GM12878 (cell line): ENCODE results near the gene RPA3. TPM values are rescaled to one million over a fixed set of nuclear protein-coding genes. Genes with fewer than 3 reads are reported as not detected.

Experiments
- ATAC-seq: fragments of 200-7000 bp; cut with Tn5 transposase; 3 replicates; pipeline ENCODE4 v1.9.1; 2020; ENCODE audit warnings: mild to moderate bottlenecking, moderate library complexity
- BruUV-seq: library from RNA; stranded (reverse); fragments of 400-500 nt; replicated peaks from 2 replicates; lab custom pipeline; 2021; lab: Mats Ljungman, UMichigan
- CTCF ChIA-PET: fragments of 300-600 bp; sonication (Branson Sonifier 250); formaldehyde crosslinking; extraction: SDS; loops from one replicate; lab custom pipeline; 2021; ENCODE audit warnings: inconsistent platforms; lab: Yijun Ruan, JAX
- POLR2A ChIA-PET: fragments of 350-600 bp; formaldehyde crosslinking; extraction: SDS; loops from one replicate; lab custom pipeline; 2021; ENCODE audit warnings: inconsistent platforms; lab: Charles Lee
- RAD21 ChIA-PET: fragments of 300-600 bp; sonication (Branson Sonifier 250); formaldehyde crosslinking; loops from one replicate; lab custom pipeline; 2023; ENCODE audit warnings: antibody characterized with exemption; ENCODE audit not compliant: unreplicated experiment; lab: Charles Lee
- SMC1A ChIA-PET: fragments of 300-600 bp; sonication (Branson Sonifier 250); formaldehyde crosslinking; loops from one replicate; lab custom pipeline; 2023; ENCODE audit not compliant: unreplicated experiment, uncharacterized antibody; lab: Charles Lee
- DNase-seq: peaks from one replicate; pipeline ENCODE4 v3.0.0-alpha.2; 2011; ENCODE audit warnings: low read depth, low spot score
- FAIRE-seq: peaks from 3 replicates; lab custom pipeline; 2011; peaks lifted over from hg19 to GRCh38; lab: Jason Lieb, UNC
- H2AFZ ChIP-seq: 2 replicates; pipeline ENCODE4 v1.6.0; 2011; ENCODE audit warnings: low read depth, low read length, control low read depth; ENCODE audit not compliant: control insufficient read depth
- H3K27ac ChIP-seq: 2 replicates; pipeline ENCODE4 v1.5.1; 2011; ENCODE audit warnings: control low read depth; ENCODE audit not compliant: control insufficient read depth, insufficient read depth
- H3K27me3 ChIP-seq, 2 experiments: replicated peaks in 1 of 2; 2 replicates each; pipeline versions ENCODE4 v1.6.0 to v1.6.1; 2011; ENCODE audit warnings: low read length in 1 of 2; ENCODE audit not compliant: control insufficient read depth in 2 of 2, insufficient read depth in 2 of 2
- H3K36me3 ChIP-seq, 2 experiments: 2 replicates each; pipeline ENCODE4 v1.5.1; 2011; ENCODE audit warnings: low read length in 1 of 2; ENCODE audit not compliant: control insufficient read depth in 2 of 2, insufficient read depth in 2 of 2
- H3K4me1 ChIP-seq: 2 replicates; pipeline ENCODE4 v1.6.1; 2011; ENCODE audit warnings: mild to moderate bottlenecking, low read length, moderate library complexity, mixed read lengths; ENCODE audit not compliant: control insufficient read depth, insufficient read depth
- H3K4me2 ChIP-seq: 2 replicates; pipeline ENCODE4 v1.6.0; 2011; ENCODE audit warnings: control low read depth; ENCODE audit not compliant: control insufficient read depth, insufficient read depth
- H3K4me3 ChIP-seq: fragments of 200-600 bp; sonication (generic); 2 replicates; pipeline ENCODE4 v1.5.1; 2016
- H3K79me2 ChIP-seq: 2 replicates; pipeline ENCODE4 v1.6.0; 2011; ENCODE audit warnings: low read length; ENCODE audit not compliant: control insufficient read depth, insufficient read depth
- H3K9ac ChIP-seq: 2 replicates; pipeline ENCODE4 v1.8.0; 2011; ENCODE audit warnings: low read length, control low read depth, mixed read lengths; ENCODE audit not compliant: control insufficient read depth, insufficient read depth
- H3K9me3 ChIP-seq: replicated peaks from 3 replicates; pipeline ENCODE4 v1.5.1; 2011; ENCODE audit warnings: mild to moderate bottlenecking, low read length; ENCODE audit not compliant: control insufficient read depth, insufficient read depth
- H4K20me1 ChIP-seq: 2 replicates; pipeline ENCODE4 v1.6.0; 2011; ENCODE audit not compliant: control insufficient read depth, insufficient read depth
- CHD1 ChIP-seq: IDR thresholded peaks from 2 replicates; pipeline ENCODE4 v1.6.1; 2012; ENCODE audit warnings: low read depth, low read length, improper control_type of control experiment
- FOXM1 ChIP-seq: IDR thresholded peaks from 2 replicates; pipeline ENCODE4 v1.6.1; 2012; ENCODE audit warnings: low read depth, mild to moderate bottlenecking, inconsistent platforms, low read length, moderate library complexity
- GATAD2B ChIP-seq: fragments of 450-650 bp; conservative IDR thresholded peaks from 2 replicates; pipeline ENCODE4 v1.6.1; 2017; ENCODE audit warnings: low read depth, mild to moderate bottlenecking, moderate library complexity
- HDGF ChIP-seq: fragments of 450-650 bp; IDR thresholded peaks from 2 replicates; pipeline ENCODE4 v1.6.1; 2016; ENCODE audit warnings: antibody characterized with exemption
- KAT2A ChIP-seq: conservative IDR thresholded peaks from 2 replicates; pipeline ENCODE4 v1.6.1; 2011; ENCODE audit warnings: low read depth, low read length; ENCODE audit not compliant: control insufficient read depth
- MTA3 ChIP-seq: IDR thresholded peaks from 2 replicates; pipeline ENCODE4 v1.6.1; 2012; ENCODE audit warnings: low read length, inconsistent platforms, borderline replicate concordance
- NBN ChIP-seq: fragments of 450-650 bp; IDR thresholded peaks from 2 replicates; pipeline ENCODE4 v1.6.1; 2016
- NFIC ChIP-seq: IDR thresholded peaks from 2 replicates; pipeline ENCODE4 v1.6.1; 2012; ENCODE audit warnings: low read depth, mild to moderate bottlenecking, inconsistent platforms, low read length, moderate library complexity
- RFX5 ChIP-seq: IDR thresholded peaks from 2 replicates; pipeline ENCODE4 v1.6.1; 2011; ENCODE audit warnings: low read depth, low read length, improper control_type of control experiment
- TCF12 ChIP-seq: IDR thresholded peaks from 2 replicates; pipeline ENCODE4 v1.6.1; 2011; ENCODE audit warnings: low read depth, mild to moderate bottlenecking, low read length
- TCF7 ChIP-seq: IDR thresholded peaks from 2 replicates; pipeline ENCODE4 v1.6.1; 2014; ENCODE audit warnings: antibody characterized with exemption, borderline replicate concordance
- USF2 ChIP-seq: IDR thresholded peaks from 2 replicates; pipeline ENCODE4 v1.6.1; 2011; ENCODE audit warnings: low read depth, low read length, improper control_type of control experiment, borderline replicate concordance
- ZNF592 ChIP-seq: fragments of 450-650 bp; IDR thresholded peaks from 2 replicates; pipeline ENCODE4 v1.6.1; 2017; ENCODE audit warnings: mild to moderate bottlenecking, moderate library complexity
- WGBS: methylation state at CpG from one replicate; pipeline ENCODE4 v1.1.6; 2016; ENCODE audit warnings: low lambda C conversion rate; ENCODE audit not compliant: insufficient replicate concordance, insufficient coverage; ENCODE audit errors: missing lambda C conversion rate; 5-methylcytosine and 5-hydroxymethylcytosine counted together
- in situ Hi-C: fragments of 300-500 bp; cut with MboI; formaldehyde crosslinking; loops from 9 replicates; pipeline ENCODE4 v1.14.3; 2018; ENCODE audit warnings: mixed read lengths
- intact Hi-C: fragments of 100-400 bp; cut with micrococcal nuclease; formaldehyde crosslinking; loops from one replicate; pipeline ENCODE4 v1.14.2; 2022; ENCODE audit not compliant: unreplicated experiment
- polyA plus RNA-seq, 11 experiments: library from polyadenylated mRNA; depleted of rRNA in 4 of 11; unstranded in 6 of 11; stranded (reverse) in 5 of 11; fragments of >200 nt; fragmentation: Nextera tagmentation in 4 of 11; fragmentation: Illumina TruSeq in 1 of 11; extraction: Ambion mirVana in 4 of 11; extraction: Trizol in 1 of 11; gene quantifications; 1 replicate in 1 of 11; 2 replicates in 10 of 11; pipeline versions ENCODE4 v1.2.1 to v1.2.3, GENCODE V29; 2011 to 2016; ENCODE audit warnings: inconsistent platforms in 2 of 11, missing spikeins in 2 of 11, low read depth in 1 of 11
- total RNA-seq, 4 experiments: library from RNA; depleted of rRNA in 3 of 4; stranded (reverse); fragments of >200 nt in 3 of 4; fragmentation: Illumina TruSeq in 1 of 4; extraction: Trizol in 1 of 4; gene quantifications; 2 replicates each; pipeline versions ENCODE4 v1.2.1 to v1.2.3, GENCODE V29; 2013 to 2021
- TF ChIP-seq, protein P1 (sequence below): fragments of 450-650 bp; IDR thresholded peaks from 2 replicates; pipeline ENCODE4 v1.6.1; 2016; ENCODE audit warnings: mild to moderate bottlenecking
- TF ChIP-seq, protein P2 (sequence below): IDR thresholded peaks from 2 replicates; pipeline ENCODE4 v1.6.1; 2012; ENCODE audit warnings: mild to moderate bottlenecking, low read depth, low read length

Gene RPA3
- total and polyA plus RNA-seq, 10 of the 15 experiments (the other 5 are each of a cell fraction or from before 2014, with no cell fraction given) = 60.2 to 343 (median 112) TPM

- Histone ChIP-seq H3K4me1 (no peaks in the 10 kb centered on the region), H3K4me2 (no peak overlapping the region), H3K36me3 (peaks cover 0 to 2% of the 10 kb centered on the region in 2 experiments; a peak in 2 of 4 replicates), H3K27ac (no peak overlapping the region), H3K4me3 (no peak overlapping the region), H3K9me3 (peaks cover 5% of the 10 kb centered on the region), H3K79me2 (no peaks in the 10 kb centered on the region), H3K27me3 (no peaks in the 10 kb centered on the region), H3K9ac (no peak overlapping the region), H2AFZ (no peak overlapping the region), H4K20me1 (no peaks in the 10 kb centered on the region)
- intact Hi-C loops = no loop called here
- FAIRE-seq = no peak
- POLR2A ChIA-PET = no interaction called here
- 67% methylated on average over 6 of the region's 6 CpGs for WGBS
- DNase-seq = no peak
- BruUV-seq = no TSS peak
- in situ Hi-C loops = no loop called here
- CTCF ChIA-PET = interaction anchor here (1.0 kb wide), 1 partner anchor 85 kb away, joined by 3 read pairs; no protein-coding TSS in a partner anchor
- RAD21 ChIA-PET = no interaction called here
- ATAC-seq = no peak; the same call in 2 of the 3 replicates
- SMC1A ChIA-PET = interaction anchor here (1.0 kb wide), 2 partner anchors 9 to 35 kb away, joined by 4 to 5 read pairs; partner anchors contain the start of gene UMAD1
- TF ChIP-seq KAT2A (no peak), FOXM1 (no peak), RFX5 (no peak), MTA3 (no peak), TCF12 (no peak), HDGF (no peak), ZNF592 (no peak), NFIC (no peak), TCF7 (no peak), CHD1 (no peak), NBN (no peak), USF2 (no peak), GATAD2B (no peak)
- TF ChIP-seq, protein P1, sequence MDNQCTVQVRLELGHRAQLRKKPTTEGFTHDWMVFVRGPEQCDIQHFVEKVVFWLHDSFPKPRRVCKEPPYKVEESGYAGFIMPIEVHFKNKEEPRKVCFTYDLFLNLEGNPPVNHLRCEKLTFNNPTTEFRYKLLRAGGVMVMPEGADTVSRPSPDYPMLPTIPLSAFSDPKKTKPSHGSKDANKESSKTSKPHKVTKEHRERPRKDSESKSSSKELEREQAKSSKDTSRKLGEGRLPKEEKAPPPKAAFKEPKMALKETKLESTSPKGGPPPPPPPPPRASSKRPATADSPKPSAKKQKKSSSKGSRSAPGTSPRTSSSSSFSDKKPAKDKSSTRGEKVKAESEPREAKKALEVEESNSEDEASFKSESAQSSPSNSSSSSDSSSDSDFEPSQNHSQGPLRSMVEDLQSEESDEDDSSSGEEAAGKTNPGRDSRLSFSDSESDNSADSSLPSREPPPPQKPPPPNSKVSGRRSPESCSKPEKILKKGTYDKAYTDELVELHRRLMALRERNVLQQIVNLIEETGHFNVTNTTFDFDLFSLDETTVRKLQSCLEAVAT = no peak
- TF ChIP-seq, protein P2, sequence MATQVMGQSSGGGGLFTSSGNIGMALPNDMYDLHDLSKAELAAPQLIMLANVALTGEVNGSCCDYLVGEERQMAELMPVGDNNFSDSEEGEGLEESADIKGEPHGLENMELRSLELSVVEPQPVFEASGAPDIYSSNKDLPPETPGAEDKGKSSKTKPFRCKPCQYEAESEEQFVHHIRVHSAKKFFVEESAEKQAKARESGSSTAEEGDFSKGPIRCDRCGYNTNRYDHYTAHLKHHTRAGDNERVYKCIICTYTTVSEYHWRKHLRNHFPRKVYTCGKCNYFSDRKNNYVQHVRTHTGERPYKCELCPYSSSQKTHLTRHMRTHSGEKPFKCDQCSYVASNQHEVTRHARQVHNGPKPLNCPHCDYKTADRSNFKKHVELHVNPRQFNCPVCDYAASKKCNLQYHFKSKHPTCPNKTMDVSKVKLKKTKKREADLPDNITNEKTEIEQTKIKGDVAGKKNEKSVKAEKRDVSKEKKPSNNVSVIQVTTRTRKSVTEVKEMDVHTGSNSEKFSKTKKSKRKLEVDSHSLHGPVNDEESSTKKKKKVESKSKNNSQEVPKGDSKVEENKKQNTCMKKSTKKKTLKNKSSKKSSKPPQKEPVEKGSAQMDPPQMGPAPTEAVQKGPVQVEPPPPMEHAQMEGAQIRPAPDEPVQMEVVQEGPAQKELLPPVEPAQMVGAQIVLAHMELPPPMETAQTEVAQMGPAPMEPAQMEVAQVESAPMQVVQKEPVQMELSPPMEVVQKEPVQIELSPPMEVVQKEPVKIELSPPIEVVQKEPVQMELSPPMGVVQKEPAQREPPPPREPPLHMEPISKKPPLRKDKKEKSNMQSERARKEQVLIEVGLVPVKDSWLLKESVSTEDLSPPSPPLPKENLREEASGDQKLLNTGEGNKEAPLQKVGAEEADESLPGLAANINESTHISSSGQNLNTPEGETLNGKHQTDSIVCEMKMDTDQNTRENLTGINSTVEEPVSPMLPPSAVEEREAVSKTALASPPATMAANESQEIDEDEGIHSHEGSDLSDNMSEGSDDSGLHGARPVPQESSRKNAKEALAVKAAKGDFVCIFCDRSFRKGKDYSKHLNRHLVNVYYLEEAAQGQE = no peak
- TF ChIP-seq, all 136 proteins: peak for 0
Observed at GRCh38 chr7:7675686-7676085, 42.7 kb downstream of the RPA3 start.
